ENCODE results near the gene SH3RF1. TPM values are rescaled to one million over a fixed set of nuclear protein-coding genes. Genes with fewer than 3 reads are reported as not detected.

SH3RF1 gene
- total RNA-seq, 1 donor from 2014 or later = 17.1 TPM

DNA sequence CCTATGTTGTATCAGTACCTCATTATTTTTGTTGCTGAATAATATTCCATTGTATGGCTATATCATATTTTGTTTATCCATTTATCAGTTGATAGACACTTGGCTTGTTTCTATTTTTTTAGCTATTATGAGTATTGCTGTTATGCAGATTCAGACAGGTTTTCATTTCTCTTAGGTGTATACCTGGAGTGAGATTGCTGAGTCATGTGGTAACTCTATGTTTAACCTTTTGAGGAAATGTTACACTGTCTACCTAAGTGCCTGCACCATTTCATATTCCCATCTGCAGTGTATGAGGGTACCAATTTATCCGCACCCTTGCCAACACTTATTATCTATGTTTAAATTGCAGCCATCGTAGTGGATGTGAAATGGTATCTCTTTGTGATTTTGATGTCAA, 43.0 kb upstream of the SH3RF1 start:
- no peaks in the 10 kb centered on the region for H3K9me3 ChIP-seq (ENCODE audit: low read depth)
- H3K4me3 ChIP-seq = no peak overlapping the region
- no peaks in the 10 kb centered on the region for H3K4me1 ChIP-seq
- H3K36me3 Mint-ChIP-seq = no peaks in the 10 kb centered on the region
- no peak for DNase-seq (ENCODE audit: low spot score)
- peaks cover 16% of the 10 kb centered on the region for H3K4me1 Mint-ChIP-seq
- peaks cover 3% of the 10 kb centered on the region for H3F3A ChIP-seq (ENCODE audit: low read depth)
- no peak overlapping the region for H3K9ac ChIP-seq
- no peak for TF ChIP-seq EZH2 (IDR thresholded peaks at IDR 0.05)
- TF ChIP-seq, protein P1, sequence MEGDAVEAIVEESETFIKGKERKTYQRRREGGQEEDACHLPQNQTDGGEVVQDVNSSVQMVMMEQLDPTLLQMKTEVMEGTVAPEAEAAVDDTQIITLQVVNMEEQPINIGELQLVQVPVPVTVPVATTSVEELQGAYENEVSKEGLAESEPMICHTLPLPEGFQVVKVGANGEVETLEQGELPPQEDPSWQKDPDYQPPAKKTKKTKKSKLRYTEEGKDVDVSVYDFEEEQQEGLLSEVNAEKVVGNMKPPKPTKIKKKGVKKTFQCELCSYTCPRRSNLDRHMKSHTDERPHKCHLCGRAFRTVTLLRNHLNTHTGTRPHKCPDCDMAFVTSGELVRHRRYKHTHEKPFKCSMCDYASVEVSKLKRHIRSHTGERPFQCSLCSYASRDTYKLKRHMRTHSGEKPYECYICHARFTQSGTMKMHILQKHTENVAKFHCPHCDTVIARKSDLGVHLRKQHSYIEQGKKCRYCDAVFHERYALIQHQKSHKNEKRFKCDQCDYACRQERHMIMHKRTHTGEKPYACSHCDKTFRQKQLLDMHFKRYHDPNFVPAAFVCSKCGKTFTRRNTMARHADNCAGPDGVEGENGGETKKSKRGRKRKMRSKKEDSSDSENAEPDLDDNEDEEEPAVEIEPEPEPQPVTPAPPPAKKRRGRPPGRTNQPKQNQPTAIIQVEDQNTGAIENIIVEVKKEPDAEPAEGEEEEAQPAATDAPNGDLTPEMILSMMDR (IDR thresholded peaks at IDR 0.05) = no peak
- TF ChIP-seq EZH2phosphoT487 (IDR thresholded peaks at IDR 0.05) = no peak
- H3K27ac Mint-ChIP-seq = no peak overlapping the region
- H3K79me2 ChIP-seq (ENCODE audit: low read depth) = no peaks in the 10 kb centered on the region
- H3K4me2 ChIP-seq = no peak overlapping the region
- no peaks in the 10 kb centered on the region for H3K9me3 Mint-ChIP-seq
- peaks cover 4% of the 10 kb centered on the region for H3K27me3 Mint-ChIP-seq (ENCODE audit: insufficient read depth, low read depth)
- H3K36me3 ChIP-seq = no peaks in the 10 kb centered on the region
- no peak overlapping the region for H3K4me3 Mint-ChIP-seq
- H2AFZ ChIP-seq (replicated peaks) = no peak overlapping the region
- H3K27me3 ChIP-seq = no peaks in the 10 kb centered on the region
- H3K27ac ChIP-seq = no peak overlapping the region
- no peaks in the 10 kb centered on the region for H4K20me1 ChIP-seq (ENCODE audit: low read depth)

DNA sequence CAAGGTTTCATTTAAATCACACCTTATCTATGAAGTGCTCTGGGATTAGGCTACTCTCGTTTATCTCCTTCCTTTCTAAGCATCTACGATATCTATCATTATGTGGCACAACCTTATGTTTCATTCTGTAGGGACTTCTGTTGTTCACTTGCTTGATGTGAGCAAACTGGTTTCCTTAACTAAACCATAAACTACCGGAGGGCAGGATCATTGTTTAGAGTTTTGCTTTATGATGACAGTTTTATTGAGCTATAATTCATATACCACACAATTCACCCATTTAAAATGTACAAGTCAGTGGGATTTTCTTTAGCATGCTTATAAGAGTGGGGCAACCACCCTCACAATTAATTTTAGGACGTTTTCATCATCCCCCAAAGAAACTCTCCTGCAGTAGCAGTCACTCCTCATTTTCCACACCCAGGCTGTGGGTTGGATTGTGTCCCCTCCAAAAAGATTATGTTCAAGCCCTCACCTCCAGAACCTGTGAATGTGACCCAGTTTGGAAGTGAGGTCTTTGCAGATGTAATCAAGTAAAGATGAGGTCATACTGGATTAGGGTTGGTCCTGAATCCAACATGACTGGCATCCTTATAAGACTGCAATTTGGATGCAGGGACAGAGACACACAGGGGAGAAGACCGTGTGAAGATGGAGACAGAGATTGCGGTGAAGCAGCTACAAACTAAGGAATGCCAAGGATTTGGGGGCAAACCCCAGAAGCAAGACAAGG, 42.1 kb upstream of the SH3RF1 start:
- Histone ChIP-seq H3K9me3 (ENCODE audit: low read depth) (no peaks in the 10 kb centered on the region), H3K9ac (no peak overlapping the region), H2AFZ (replicated peaks) (no peak overlapping the region), H3K27me3 (no peaks in the 10 kb centered on the region), H3K4me1 (no peaks in the 10 kb centered on the region), H3F3A (ENCODE audit: low read depth) (peaks cover 3% of the 10 kb centered on the region), H3K27ac (no peak overlapping the region), H3K4me3 (no peak overlapping the region), H3K4me2 (no peak overlapping the region), H4K20me1 (ENCODE audit: low read depth) (no peaks in the 10 kb centered on the region), H3K36me3 (no peaks in the 10 kb centered on the region), H3K79me2 (ENCODE audit: low read depth) (no peaks in the 10 kb centered on the region)
- Mint-ChIP-seq H3K4me1 (peaks cover 16% of the 10 kb centered on the region), H3K36me3 (no peaks in the 10 kb centered on the region), H3K27ac (no peak overlapping the region), H3K4me3 (no peak overlapping the region), H3K27me3 (ENCODE audit: insufficient read depth, low read depth) (peaks cover 4% of the 10 kb centered on the region), H3K9me3 (peaks cover 3% of the 10 kb centered on the region)
- TF ChIP-seq EZH2 (IDR thresholded peaks at IDR 0.05) = no peak
- no peak for TF ChIP-seq EZH2phosphoT487 (IDR thresholded peaks at IDR 0.05)
- TF ChIP-seq, protein P1 (IDR thresholded peaks at IDR 0.05) = no peak
- DNase-seq (ENCODE audit: low spot score) = no peak

DNA sequence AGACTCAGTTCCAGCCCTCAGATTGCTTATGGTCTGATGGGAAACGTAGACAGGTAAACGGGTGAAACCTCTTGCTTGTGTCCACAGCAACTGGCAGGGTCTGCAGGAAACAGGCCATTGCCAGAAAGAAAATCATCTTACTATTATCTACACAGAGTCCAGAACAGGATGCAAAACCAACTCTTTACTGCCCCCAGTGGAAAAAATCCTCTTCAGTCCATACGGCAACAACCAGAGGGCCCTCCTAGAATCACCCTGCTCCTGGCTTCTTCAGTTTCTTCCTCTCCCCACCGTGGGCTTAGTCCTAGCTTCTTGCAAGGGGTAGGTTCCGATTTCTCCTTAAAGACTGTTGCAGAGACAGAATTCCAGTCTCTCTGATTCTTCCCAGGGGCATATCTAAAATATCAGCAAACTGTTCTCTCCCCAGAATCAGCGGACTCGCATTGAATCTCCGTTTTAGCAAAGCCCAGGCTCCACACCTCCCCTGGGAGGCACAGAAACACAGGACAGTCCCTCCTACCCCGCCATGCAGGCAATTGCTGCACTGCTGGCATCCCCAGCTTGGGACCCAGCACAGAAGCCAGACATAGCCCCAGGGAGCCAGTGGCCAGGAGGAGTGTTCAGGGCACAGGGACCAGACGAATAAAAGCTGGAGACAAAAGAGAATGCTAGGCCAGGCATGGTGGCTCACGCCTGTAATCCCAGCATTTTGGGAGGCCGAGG, 41.0 kb upstream of the SH3RF1 start:
- H3K9me3 Mint-ChIP-seq = peaks cover 3% of the 10 kb centered on the region
- H3K9me3 ChIP-seq (ENCODE audit: low read depth) = no peaks in the 10 kb centered on the region
- no peaks in the 10 kb centered on the region for H3K36me3 Mint-ChIP-seq
- no peak overlapping the region for H3K4me3 ChIP-seq
- no peak overlapping the region for H3K27ac ChIP-seq
- peak; percentile 81 for DNase-seq (ENCODE audit: low spot score)
- H3K4me3 Mint-ChIP-seq = no peak overlapping the region
- H4K20me1 ChIP-seq (ENCODE audit: low read depth) = no peaks in the 10 kb centered on the region
- H3K27me3 ChIP-seq = no peaks in the 10 kb centered on the region
- no peaks in the 10 kb centered on the region for H3K79me2 ChIP-seq (ENCODE audit: low read depth)
- H3K4me1 Mint-ChIP-seq = peaks cover 16% of the 10 kb centered on the region
- TF ChIP-seq EZH2 (IDR thresholded peaks at IDR 0.05) = no peak
- TF ChIP-seq, protein P1 (IDR thresholded peaks at IDR 0.05) = peak; percentile 65
- H3K4me1 ChIP-seq = no peaks in the 10 kb centered on the region
- H3K27ac Mint-ChIP-seq = peak overlapping the region; percentile 72
- H3F3A ChIP-seq (ENCODE audit: low read depth) = peaks cover 3% of the 10 kb centered on the region
- no peak overlapping the region for H3K4me2 ChIP-seq
- H3K36me3 ChIP-seq = no peaks in the 10 kb centered on the region
- no peak overlapping the region for H3K9ac ChIP-seq
- peaks cover 4% of the 10 kb centered on the region for H3K27me3 Mint-ChIP-seq (ENCODE audit: insufficient read depth, low read depth)
- H2AFZ ChIP-seq (replicated peaks) = peak overlapping the region; percentile 99

All from neural progenitor cell (in vitro differentiated cells).